NCI-H1105 (cell line): Measurements from ENCODE around the gene VMAC.
A peak's percentile ranks its signal among the peaks of the same experiment; 100 is the strongest.

Source experiments
- DNase-seq: peaks from one replicate; lab custom pipeline; 2025; lab: John Stamatoyannopoulos, UW

Gene VMAC

GRCh38 chr19:5931251-5931650, 26.6 kb downstream of the VMAC start:
- DNase-seq = no peak

GRCh38 chr19:5932146-5932545, 27.5 kb downstream of the VMAC start:
- no peak for DNase-seq

- DNase-seq = no peak
Observed at GRCh38 chr19:5932609-5933262, 28.1 kb downstream of the VMAC start.

GRCh38 chr19:5933391-5934068, 28.9 kb downstream of the VMAC start:
- no peak for DNase-seq

GRCh38 chr19:5934069-5934401, 29.4 kb downstream of the VMAC start:
- no peak for DNase-seq

- no peak for DNase-seq
Observed at GRCh38 chr19:5934774-5935472, 30.3 kb downstream of the VMAC start.

- DNase-seq = no peak
Observed at GRCh38 chr19:5935473-5936291, 31.0 kb downstream of the VMAC start.

- DNase-seq = no peak
Observed at GRCh38 chr19:5936292-5936592, 31.6 kb downstream of the VMAC start.

GRCh38 chr19:5937550-5937949, 32.9 kb downstream of the VMAC start:
- DNase-seq = no peak

GRCh38 chr19:5940260-5941208, 35.9 kb downstream of the VMAC start:
- no peak for DNase-seq

GRCh38 chr19:5941673-5942072, 37.0 kb downstream of the VMAC start:
- DNase-seq = no peak

GRCh38 chr19:5943045-5943444, 38.4 kb downstream of the VMAC start:
- no peak for DNase-seq

- no peak for DNase-seq
Observed at GRCh38 chr19:5943623-5944022, 39.0 kb downstream of the VMAC start.

- no peak for DNase-seq
Observed at GRCh38 chr19:5947435-5947834, 42.8 kb downstream of the VMAC start.

GRCh38 chr19:5948752-5949564, 44.3 kb downstream of the VMAC start:
- DNase-seq = no peak

GRCh38 chr19:5949792-5950305, 45.2 kb downstream of the VMAC start:
- peak; percentile 62 for DNase-seq

GRCh38 chr19:5950741-5951140, 46.1 kb downstream of the VMAC start:
- no peak for DNase-seq

GRCh38 chr19:5951338-5951861, 46.7 kb downstream of the VMAC start:
- DNase-seq = no peak

GRCh38 chr19:5952193-5953029, 47.7 kb downstream of the VMAC start:
- DNase-seq = no peak
